MM.1S (cell line): ENCODE measurements around the gene DCAF4.

Experiments used
- DNase-seq: peaks from one replicate; pipeline ENCODE4 v3.0.0-alpha.2; 2015
- H2AFZ ChIP-seq: fragments of 300-600 bp; sonication (generic); 2 replicates; pipeline ENCODE4 v1.6.0; 2016; ENCODE audit warnings: antibody characterized with exemption, low read length
- H3F3A ChIP-seq: fragments of 300-600 bp; sonication (generic); 2 replicates; pipeline ENCODE4 v1.6.1; 2016; ENCODE audit warnings: mild to moderate bottlenecking, antibody characterized with exemption, low read length, moderate library complexity, mixed read lengths; ENCODE audit not compliant: insufficient read depth
- H3K27ac ChIP-seq: fragments of 300-600 bp; sonication (generic); 2 replicates; pipeline ENCODE4 v1.5.1; 2016; ENCODE audit warnings: mild to moderate bottlenecking, low read length
- H3K27me3 ChIP-seq: fragments of 300-600 bp; sonication (generic); replicated peaks from 2 replicates; pipeline ENCODE4 v1.6.0; 2016; ENCODE audit warnings: low read length; ENCODE audit not compliant: insufficient read depth
- H3K36me3 ChIP-seq: fragments of 300-600 bp; sonication (generic); replicated peaks from 2 replicates; pipeline ENCODE4 v1.6.1; 2016; ENCODE audit warnings: mild to moderate bottlenecking, low read length, mixed read lengths; ENCODE audit not compliant: insufficient read depth
- H3K4me1 ChIP-seq: fragments of 300-600 bp; sonication (generic); 2 replicates; pipeline ENCODE4 v1.6.1; 2016; ENCODE audit warnings: low read length, mixed read lengths
- H3K4me2 ChIP-seq: fragments of 300-600 bp; sonication (generic); 2 replicates; pipeline ENCODE4 v1.6.0; 2016; ENCODE audit warnings: low read depth, low read length
- H3K4me3 ChIP-seq: fragments of 300-600 bp; sonication (generic); 2 replicates; pipeline ENCODE4 v1.5.1; 2016; ENCODE audit warnings: low read length, mixed read lengths
- H3K79me2 ChIP-seq: fragments of 300-600 bp; sonication (generic); 2 replicates; pipeline ENCODE4 v1.6.1; 2016; ENCODE audit warnings: mixed run types, low read length, mixed read lengths
- H3K9ac ChIP-seq: fragments of 300-600 bp; sonication (generic); 2 replicates; pipeline ENCODE4 v1.6.1; 2016; ENCODE audit warnings: low read length, mixed read lengths
- H3K9me2 ChIP-seq: fragments of 300-600 bp; sonication (generic); replicated peaks from 2 replicates; pipeline ENCODE4 v1.6.1; 2016; ENCODE audit warnings: mild to moderate bottlenecking, low read length, mixed read lengths; ENCODE audit not compliant: insufficient read depth
- H3K9me3 ChIP-seq: fragments of 300-600 bp; sonication (generic); replicated peaks from 2 replicates; pipeline ENCODE4 v1.6.1; 2016; ENCODE audit warnings: mild to moderate bottlenecking, low read length, mixed read lengths; ENCODE audit not compliant: insufficient read depth
- H4K20me1 ChIP-seq: fragments of 300-600 bp; sonication (generic); 2 replicates; pipeline ENCODE4 v1.6.1; 2016; ENCODE audit warnings: mild to moderate bottlenecking, low read length, moderate library complexity, mixed read lengths; ENCODE audit not compliant: insufficient read depth
- EZH2 ChIP-seq: fragments of 300-600 bp; sonication (generic); optimal IDR thresholded peaks from 2 replicates; pipeline ENCODE3; 2017; ENCODE audit warnings: low read depth, mild to moderate bottlenecking, antibody characterized with exemption, low read length, mixed read lengths
- EZH2phosphoT487 ChIP-seq: fragments of 300-600 bp; sonication (generic); IDR thresholded peaks from 2 replicates; pipeline ENCODE4 v1.6.1; 2018; ENCODE audit warnings: antibody characterized with exemption, low read length
- TF ChIP-seq, protein P1 (sequence below): fragments of 300-600 bp; sonication (generic); IDR thresholded peaks from 2 replicates; pipeline ENCODE4 v1.5.1; 2016; ENCODE audit warnings: antibody characterized with exemption, low read length, mixed read lengths

Gene DCAF4

DNA sequence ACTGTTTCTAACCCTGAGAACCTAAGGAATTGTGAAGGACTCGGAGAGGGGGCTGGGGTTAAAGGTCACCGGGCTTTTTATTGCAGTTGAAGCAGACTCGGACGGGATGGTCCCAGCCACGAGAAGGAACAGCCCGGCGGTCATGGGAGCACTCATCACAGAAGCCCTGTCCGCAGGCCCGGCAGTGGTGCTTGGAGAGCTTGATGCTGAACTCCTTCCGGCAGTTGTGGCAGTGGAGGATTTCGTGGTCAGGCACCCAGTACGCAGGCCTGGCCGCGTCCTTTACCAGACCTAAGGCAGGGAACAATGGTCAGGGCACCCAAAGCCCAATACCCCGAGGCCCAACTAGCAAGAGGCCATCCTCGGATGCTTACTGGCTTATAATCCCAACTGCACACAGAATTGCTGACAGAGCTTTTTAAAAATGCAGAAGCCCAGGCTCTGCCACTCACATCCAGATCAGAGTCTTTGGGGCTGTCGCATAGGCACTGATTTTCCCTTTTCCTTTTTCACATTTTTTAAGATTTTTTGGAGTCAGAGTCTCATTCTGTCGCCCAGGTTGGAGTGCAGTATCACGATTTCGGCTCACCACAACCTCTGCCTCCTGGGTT, 44.7 kb downstream of the DCAF4 start:
- DNase-seq, result no peak
- Histone ChIP-seq H4K20me1 (no peaks in the 10 kb centered on the region), H3K4me3 (no peak overlapping the region), H3K27me3 (no peaks in the 10 kb centered on the region), H3K4me2 (no peak overlapping the region), H3K9me3 (no peaks in the 10 kb centered on the region), H3K4me1 (no peaks in the 10 kb centered on the region), H3K79me2 (no peaks in the 10 kb centered on the region), H3F3A (no peaks in the 10 kb centered on the region), H3K9me2 (no peaks in the 10 kb centered on the region), H3K36me3 (no peaks in the 10 kb centered on the region), H3K9ac (no peak overlapping the region), H3K27ac (no peak overlapping the region), H2AFZ (no peak overlapping the region)
- TF ChIP-seq EZH2, result no peak
- TF ChIP-seq, protein P1, sequence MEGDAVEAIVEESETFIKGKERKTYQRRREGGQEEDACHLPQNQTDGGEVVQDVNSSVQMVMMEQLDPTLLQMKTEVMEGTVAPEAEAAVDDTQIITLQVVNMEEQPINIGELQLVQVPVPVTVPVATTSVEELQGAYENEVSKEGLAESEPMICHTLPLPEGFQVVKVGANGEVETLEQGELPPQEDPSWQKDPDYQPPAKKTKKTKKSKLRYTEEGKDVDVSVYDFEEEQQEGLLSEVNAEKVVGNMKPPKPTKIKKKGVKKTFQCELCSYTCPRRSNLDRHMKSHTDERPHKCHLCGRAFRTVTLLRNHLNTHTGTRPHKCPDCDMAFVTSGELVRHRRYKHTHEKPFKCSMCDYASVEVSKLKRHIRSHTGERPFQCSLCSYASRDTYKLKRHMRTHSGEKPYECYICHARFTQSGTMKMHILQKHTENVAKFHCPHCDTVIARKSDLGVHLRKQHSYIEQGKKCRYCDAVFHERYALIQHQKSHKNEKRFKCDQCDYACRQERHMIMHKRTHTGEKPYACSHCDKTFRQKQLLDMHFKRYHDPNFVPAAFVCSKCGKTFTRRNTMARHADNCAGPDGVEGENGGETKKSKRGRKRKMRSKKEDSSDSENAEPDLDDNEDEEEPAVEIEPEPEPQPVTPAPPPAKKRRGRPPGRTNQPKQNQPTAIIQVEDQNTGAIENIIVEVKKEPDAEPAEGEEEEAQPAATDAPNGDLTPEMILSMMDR, result no peak
- TF ChIP-seq EZH2phosphoT487, result no peak

DNA sequence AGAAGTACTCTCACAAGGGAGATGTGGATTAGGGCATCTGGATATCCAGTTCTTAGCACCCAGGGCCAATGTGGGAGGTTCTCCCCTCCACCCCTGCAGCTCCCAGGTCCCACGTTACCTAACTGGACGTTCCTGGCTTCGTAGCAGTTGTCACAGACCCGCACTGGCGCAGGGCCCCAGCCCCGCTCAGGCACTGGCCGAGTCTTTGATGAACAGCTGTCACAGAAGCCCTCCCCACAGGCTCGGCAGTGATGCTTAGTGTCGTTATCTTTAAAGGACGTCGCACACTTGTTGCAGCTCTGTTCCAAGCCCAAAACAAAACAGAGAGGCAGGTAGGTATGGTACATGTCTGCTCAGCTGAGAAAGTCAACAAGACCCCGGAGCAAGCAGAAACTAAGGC, 48.4 kb downstream of the DCAF4 start:
- H3K9ac ChIP-seq, result no peak overlapping the region
- H3K4me1 ChIP-seq, result no peaks in the 10 kb centered on the region
- no peaks in the 10 kb centered on the region for H3K9me3 ChIP-seq
- H4K20me1 ChIP-seq, result no peaks in the 10 kb centered on the region
- no peak overlapping the region for H2AFZ ChIP-seq
- H3K36me3 ChIP-seq, result no peaks in the 10 kb centered on the region
- no peaks in the 10 kb centered on the region for H3K9me2 ChIP-seq
- H3K4me3 ChIP-seq, result no peak overlapping the region
- no peak overlapping the region for H3K27ac ChIP-seq
- H3F3A ChIP-seq, result no peaks in the 10 kb centered on the region
- H3K4me2 ChIP-seq, result no peak overlapping the region
- H3K79me2 ChIP-seq, result no peaks in the 10 kb centered on the region
- TF ChIP-seq EZH2phosphoT487 (no peak), EZH2 (no peak)
- TF ChIP-seq, protein P1, result no peak
- no peaks in the 10 kb centered on the region for H3K27me3 ChIP-seq
- DNase-seq, result no peak

DNA sequence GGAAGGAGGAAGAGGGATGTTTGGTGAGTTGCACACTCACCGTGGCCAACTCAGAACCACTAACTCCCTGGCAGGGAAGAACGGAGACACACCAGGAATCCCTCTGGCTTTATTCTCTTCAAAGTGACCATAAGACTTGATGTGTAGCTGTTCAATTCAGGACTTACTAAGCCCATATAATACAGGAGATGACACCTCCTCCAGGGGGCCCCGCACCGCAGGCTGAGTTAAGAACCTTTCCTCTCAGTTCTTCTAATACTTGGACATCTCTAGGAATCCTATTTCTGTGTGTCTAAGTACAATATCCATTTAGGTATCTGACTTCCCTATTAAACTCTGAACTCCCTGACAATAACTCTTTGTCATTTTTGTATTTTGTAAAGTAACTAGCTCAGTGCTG, 49.5 kb downstream of the DCAF4 start:
- Histone ChIP-seq H3K79me2 (no peaks in the 10 kb centered on the region), H3K4me2 (no peak overlapping the region), H3K4me3 (no peak overlapping the region), H3K9me2 (no peaks in the 10 kb centered on the region), H3K27ac (no peak overlapping the region), H4K20me1 (no peaks in the 10 kb centered on the region), H2AFZ (no peak overlapping the region), H3K9me3 (no peaks in the 10 kb centered on the region), H3K9ac (no peak overlapping the region), H3K4me1 (no peaks in the 10 kb centered on the region), H3F3A (no peaks in the 10 kb centered on the region), H3K27me3 (no peaks in the 10 kb centered on the region), H3K36me3 (no peaks in the 10 kb centered on the region)
- TF ChIP-seq EZH2phosphoT487 (no peak), EZH2 (no peak)
- TF ChIP-seq, protein P1, result no peak
- no peak for DNase-seq
